SK-N-SH (cell line): Measurements from ENCODE around the gene CCDC102B.

Source experiments
- EP300 ChIP-seq, 2 experiments: IDR thresholded peaks; 2 replicates each; pipeline versions ENCODE4 v1.4.0 to v1.6.1; 2012; ENCODE audit warnings: borderline replicate concordance in 1 of 2, low read depth in 1 of 2, low read length in 1 of 2
- GABPA ChIP-seq: IDR thresholded peaks from 2 replicates; pipeline ENCODE4 v1.4.0; 2012; ENCODE audit warnings: low read depth, mild to moderate bottlenecking
- JUND ChIP-seq: IDR thresholded peaks from 2 replicates; pipeline ENCODE4 v1.4.0; 2012
- NFIC ChIP-seq: IDR thresholded peaks from 2 replicates; pipeline ENCODE4 v1.4.0; 2012; ENCODE audit warnings: borderline replicate concordance
- NRF1 ChIP-seq: IDR thresholded peaks from 2 replicates; pipeline ENCODE4 v1.6.1; 2012; ENCODE audit warnings: low read depth, mild to moderate bottlenecking, low read length
- RFX5 ChIP-seq: IDR thresholded peaks from 2 replicates; pipeline ENCODE4 v1.6.1; 2012; ENCODE audit warnings: mild to moderate bottlenecking, improper control_type of control experiment, low read length
- YY1 ChIP-seq: IDR thresholded peaks from 2 replicates; pipeline ENCODE4 v1.4.0; 2012; ENCODE audit warnings: low read depth, mild to moderate bottlenecking
- TF ChIP-seq, protein P1 (sequence below): IDR thresholded peaks from 2 replicates; pipeline ENCODE4 v1.4.0; 2012; ENCODE audit warnings: low read depth, borderline replicate concordance
- TF ChIP-seq, protein P2 (sequence below): IDR thresholded peaks from 2 replicates; pipeline ENCODE4 v1.4.0; 2012; ENCODE audit warnings: low read depth
- TF ChIP-seq, protein P3 (sequence below): IDR thresholded peaks from 2 replicates; pipeline ENCODE4 v1.6.1; 2012; ENCODE audit warnings: mild to moderate bottlenecking, low read depth, low read length, moderate library complexity
- TF ChIP-seq, protein P4 (sequence below): fragments of 200-600 bp; sonication (generic); IDR thresholded peaks from 2 replicates; pipeline ENCODE4 v1.6.1; 2017; ENCODE audit warnings: antibody characterized with exemption, mild to moderate bottlenecking, moderate library complexity
- TF ChIP-seq, protein P5 (sequence below): fragments of 150-350 bp; IDR thresholded peaks from 2 replicates; pipeline ENCODE4 v1.6.1; 2017; ENCODE audit warnings: antibody characterized with exemption, low read length, low read depth, borderline replicate concordance

DNA sequence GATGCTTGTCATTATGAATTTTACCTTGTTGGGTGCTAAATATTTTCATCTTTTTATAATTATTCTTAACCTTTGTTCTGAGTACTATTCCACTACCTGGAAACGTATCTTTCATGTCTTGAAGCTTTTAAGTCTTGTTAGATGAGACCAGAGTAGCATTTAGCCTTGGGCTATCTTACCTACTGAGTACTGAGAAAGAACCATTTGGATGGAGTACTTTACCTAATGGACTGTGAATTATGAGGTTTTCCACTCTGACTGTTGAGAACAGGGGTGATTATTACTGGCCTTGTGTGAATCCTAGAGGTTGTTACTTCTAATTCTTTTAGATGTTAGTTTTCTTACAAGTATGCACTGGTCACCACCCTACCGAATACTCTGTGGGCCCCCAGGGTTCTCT is 63.5 kb downstream of the CCDC102B start:
- TF ChIP-seq, protein P1, sequence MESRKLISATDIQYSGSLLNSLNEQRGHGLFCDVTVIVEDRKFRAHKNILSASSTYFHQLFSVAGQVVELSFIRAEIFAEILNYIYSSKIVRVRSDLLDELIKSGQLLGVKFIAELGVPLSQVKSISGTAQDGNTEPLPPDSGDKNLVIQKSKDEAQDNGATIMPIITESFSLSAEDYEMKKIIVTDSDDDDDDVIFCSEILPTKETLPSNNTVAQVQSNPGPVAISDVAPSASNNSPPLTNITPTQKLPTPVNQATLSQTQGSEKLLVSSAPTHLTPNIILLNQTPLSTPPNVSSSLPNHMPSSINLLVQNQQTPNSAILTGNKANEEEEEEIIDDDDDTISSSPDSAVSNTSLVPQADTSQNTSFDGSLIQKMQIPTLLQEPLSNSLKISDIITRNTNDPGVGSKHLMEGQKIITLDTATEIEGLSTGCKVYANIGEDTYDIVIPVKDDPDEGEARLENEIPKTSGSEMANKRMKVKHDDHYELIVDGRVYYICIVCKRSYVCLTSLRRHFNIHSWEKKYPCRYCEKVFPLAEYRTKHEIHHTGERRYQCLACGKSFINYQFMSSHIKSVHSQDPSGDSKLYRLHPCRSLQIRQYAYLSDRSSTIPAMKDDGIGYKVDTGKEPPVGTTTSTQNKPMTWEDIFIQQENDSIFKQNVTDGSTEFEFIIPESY = no peak
- TF ChIP-seq, protein P2, sequence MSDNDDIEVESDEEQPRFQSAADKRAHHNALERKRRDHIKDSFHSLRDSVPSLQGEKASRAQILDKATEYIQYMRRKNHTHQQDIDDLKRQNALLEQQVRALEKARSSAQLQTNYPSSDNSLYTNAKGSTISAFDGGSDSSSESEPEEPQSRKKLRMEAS = no peak
- TF ChIP-seq, protein P3, sequence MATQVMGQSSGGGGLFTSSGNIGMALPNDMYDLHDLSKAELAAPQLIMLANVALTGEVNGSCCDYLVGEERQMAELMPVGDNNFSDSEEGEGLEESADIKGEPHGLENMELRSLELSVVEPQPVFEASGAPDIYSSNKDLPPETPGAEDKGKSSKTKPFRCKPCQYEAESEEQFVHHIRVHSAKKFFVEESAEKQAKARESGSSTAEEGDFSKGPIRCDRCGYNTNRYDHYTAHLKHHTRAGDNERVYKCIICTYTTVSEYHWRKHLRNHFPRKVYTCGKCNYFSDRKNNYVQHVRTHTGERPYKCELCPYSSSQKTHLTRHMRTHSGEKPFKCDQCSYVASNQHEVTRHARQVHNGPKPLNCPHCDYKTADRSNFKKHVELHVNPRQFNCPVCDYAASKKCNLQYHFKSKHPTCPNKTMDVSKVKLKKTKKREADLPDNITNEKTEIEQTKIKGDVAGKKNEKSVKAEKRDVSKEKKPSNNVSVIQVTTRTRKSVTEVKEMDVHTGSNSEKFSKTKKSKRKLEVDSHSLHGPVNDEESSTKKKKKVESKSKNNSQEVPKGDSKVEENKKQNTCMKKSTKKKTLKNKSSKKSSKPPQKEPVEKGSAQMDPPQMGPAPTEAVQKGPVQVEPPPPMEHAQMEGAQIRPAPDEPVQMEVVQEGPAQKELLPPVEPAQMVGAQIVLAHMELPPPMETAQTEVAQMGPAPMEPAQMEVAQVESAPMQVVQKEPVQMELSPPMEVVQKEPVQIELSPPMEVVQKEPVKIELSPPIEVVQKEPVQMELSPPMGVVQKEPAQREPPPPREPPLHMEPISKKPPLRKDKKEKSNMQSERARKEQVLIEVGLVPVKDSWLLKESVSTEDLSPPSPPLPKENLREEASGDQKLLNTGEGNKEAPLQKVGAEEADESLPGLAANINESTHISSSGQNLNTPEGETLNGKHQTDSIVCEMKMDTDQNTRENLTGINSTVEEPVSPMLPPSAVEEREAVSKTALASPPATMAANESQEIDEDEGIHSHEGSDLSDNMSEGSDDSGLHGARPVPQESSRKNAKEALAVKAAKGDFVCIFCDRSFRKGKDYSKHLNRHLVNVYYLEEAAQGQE = no peak
- TF ChIP-seq, protein P4, sequence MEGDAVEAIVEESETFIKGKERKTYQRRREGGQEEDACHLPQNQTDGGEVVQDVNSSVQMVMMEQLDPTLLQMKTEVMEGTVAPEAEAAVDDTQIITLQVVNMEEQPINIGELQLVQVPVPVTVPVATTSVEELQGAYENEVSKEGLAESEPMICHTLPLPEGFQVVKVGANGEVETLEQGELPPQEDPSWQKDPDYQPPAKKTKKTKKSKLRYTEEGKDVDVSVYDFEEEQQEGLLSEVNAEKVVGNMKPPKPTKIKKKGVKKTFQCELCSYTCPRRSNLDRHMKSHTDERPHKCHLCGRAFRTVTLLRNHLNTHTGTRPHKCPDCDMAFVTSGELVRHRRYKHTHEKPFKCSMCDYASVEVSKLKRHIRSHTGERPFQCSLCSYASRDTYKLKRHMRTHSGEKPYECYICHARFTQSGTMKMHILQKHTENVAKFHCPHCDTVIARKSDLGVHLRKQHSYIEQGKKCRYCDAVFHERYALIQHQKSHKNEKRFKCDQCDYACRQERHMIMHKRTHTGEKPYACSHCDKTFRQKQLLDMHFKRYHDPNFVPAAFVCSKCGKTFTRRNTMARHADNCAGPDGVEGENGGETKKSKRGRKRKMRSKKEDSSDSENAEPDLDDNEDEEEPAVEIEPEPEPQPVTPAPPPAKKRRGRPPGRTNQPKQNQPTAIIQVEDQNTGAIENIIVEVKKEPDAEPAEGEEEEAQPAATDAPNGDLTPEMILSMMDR = no peak
- TF ChIP-seq RFX5 (no peak), YY1 (no peak), GABPA (no peak), JUND (no peak), NFIC (no peak), NRF1 (no peak), EP300 (IDR thresholded peaks at IDR 0.05; ENCODE audit: borderline replicate concordance in 1 of 2, low read depth in 1 of 2, low read length in 1 of 2) (no peak)
- TF ChIP-seq, protein P5, sequence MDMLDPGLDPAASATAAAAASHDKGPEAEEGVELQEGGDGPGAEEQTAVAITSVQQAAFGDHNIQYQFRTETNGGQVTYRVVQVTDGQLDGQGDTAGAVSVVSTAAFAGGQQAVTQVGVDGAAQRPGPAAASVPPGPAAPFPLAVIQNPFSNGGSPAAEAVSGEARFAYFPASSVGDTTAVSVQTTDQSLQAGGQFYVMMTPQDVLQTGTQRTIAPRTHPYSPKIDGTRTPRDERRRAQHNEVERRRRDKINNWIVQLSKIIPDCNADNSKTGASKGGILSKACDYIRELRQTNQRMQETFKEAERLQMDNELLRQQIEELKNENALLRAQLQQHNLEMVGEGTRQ = no peak
